Epithelial cell of esophagus (primary cell): ENCODE results near the gene THOP1.

Source experiments
- DNase-seq: peaks from one replicate; pipeline ENCODE4 v3.0.0; 2010; ENCODE audit warnings: low read depth
- H3K4me3 ChIP-seq: 2 replicates; pipeline ENCODE4 v1.5.1; 2011; ENCODE audit warnings: mild to moderate bottlenecking, low read length, control low read depth
- TF ChIP-seq, protein P1 (sequence below): IDR thresholded peaks from 2 replicates; pipeline ENCODE4 v1.5.1; 2011; ENCODE audit warnings: low read depth, mild to moderate bottlenecking, low read length, control low read depth, inconsistent platforms; ENCODE audit not compliant: insufficient read depth; ENCODE audit errors: missing control alignments

Gene THOP1

DNA sequence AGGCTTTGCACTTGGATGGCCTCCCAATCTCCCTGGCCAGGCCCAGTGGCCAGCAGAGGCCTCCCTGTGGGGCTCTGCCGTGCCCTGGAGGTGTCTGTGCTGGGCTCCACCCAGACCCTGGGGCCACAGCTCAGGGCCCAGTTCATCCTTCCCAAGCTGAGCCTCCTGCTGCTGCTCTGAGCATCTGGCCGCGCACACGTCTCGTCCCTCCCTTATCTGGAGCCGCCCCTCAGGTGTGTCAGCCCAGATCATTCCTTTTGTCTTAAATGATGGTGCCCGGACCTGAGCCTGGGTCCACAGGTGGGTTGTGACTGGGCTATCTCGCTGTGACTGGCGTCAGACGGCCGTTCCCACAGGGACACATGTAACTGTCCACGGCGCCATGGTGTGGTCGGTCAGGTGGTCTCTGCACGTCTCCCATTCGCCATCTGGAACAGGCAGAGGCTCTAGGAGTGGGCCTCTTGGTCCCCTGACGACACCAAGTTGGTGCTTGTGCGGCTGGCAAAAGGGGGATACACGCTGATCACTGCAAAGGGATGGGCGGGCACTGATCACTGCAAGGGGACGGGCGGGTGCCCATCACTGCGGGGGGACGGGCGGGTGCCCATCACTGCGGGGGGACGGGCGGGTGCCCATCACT lies 20.1 kb downstream of the THOP1 start:
- TF ChIP-seq, protein P1, sequence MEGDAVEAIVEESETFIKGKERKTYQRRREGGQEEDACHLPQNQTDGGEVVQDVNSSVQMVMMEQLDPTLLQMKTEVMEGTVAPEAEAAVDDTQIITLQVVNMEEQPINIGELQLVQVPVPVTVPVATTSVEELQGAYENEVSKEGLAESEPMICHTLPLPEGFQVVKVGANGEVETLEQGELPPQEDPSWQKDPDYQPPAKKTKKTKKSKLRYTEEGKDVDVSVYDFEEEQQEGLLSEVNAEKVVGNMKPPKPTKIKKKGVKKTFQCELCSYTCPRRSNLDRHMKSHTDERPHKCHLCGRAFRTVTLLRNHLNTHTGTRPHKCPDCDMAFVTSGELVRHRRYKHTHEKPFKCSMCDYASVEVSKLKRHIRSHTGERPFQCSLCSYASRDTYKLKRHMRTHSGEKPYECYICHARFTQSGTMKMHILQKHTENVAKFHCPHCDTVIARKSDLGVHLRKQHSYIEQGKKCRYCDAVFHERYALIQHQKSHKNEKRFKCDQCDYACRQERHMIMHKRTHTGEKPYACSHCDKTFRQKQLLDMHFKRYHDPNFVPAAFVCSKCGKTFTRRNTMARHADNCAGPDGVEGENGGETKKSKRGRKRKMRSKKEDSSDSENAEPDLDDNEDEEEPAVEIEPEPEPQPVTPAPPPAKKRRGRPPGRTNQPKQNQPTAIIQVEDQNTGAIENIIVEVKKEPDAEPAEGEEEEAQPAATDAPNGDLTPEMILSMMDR: no peak
- DNase-seq: no peak
- H3K4me3 ChIP-seq: no peak overlapping the region

GRCh38 chr19:2805991-2806649 lies 20.8 kb downstream of the THOP1 start:
- no peak for DNase-seq
- no peak overlapping the region for H3K4me3 ChIP-seq
- TF ChIP-seq, protein P1: no peak

- DNase-seq: no peak
- no peak overlapping the region for H3K4me3 ChIP-seq
- TF ChIP-seq, protein P1: no peak
Measured at GRCh38 chr19:2806736-2807378, 21.6 kb downstream of the THOP1 start.

DNA sequence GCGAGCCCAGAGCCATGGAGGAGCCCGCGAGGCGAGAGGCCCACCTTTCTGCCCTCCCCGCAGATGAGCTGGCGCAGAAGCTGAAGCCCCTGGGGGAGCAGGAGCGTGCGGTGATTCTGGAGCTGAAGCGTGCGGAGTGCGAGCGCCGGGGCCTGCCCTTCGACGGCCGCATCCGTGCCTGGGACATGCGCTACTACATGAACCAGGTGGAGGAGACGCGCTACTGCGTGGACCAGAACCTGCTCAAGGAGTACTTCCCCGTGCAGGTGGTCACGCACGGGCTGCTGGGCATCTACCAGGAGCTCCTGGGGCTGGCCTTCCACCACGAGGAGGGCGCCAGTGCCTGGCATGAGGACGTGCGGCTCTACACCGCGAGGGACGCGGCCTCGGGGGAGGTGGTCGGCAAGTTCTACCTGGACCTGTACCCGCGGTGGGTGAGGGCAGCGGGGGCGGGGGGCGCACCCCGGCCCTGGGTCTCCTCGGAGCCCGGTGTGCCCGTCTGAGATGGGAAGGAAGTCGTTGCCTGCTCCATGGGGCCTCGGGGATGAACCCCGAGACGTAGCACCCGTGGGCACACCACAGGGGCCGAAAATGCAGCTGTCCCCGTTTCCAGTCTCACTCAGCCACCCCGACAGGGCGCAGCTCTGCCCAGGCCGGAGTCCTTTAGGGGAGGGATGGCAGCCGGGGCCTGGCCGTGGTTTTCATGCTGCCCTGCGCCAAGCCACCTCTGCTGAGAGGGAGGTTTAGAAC lies 22.3 kb downstream of the THOP1 start:
- no peak overlapping the region for H3K4me3 ChIP-seq
- DNase-seq: no peak
- TF ChIP-seq, protein P1: no peak

DNA sequence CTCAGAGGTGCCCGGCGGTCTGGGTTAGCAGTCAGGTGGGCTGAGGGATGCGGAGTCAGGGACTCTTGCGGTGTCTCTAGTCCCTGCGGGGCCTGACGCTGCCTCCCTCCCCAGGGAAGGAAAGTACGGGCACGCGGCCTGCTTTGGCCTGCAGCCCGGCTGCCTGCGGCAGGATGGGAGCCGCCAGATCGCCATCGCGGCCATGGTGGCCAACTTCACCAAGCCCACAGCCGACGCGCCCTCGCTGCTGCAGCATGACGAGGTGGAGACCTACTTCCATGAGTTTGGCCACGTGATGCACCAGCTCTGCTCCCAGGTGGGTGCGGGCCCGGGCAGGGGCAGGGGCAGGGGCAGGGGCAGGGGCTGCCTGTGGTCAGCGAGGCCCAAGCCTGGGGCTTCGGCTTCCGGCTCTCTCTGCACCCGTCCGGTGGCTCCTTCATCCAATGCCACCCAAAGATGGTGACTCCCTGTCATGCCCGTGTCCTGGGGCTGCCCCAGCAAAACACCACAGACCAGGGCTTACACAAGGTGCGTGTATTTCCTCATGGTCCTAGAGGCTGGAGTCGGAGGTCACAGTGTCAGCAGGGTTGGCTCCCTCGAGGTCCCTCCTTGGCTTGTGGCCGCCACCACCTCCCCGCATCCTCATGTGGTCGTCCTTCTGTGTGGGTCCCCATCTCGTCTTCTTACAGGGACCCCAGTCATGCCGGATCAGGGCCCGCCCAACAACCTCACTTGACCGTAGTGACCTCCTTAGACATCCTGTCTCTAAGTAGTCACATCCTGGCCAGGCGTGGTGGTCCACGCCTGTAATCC lies 23.0 kb downstream of the THOP1 start:
- TF ChIP-seq, protein P1: no peak
- DNase-seq: no peak
- H3K4me3 ChIP-seq: no peak overlapping the region

GRCh38 chr19:2809387-2810140 lies 24.3 kb downstream of the THOP1 start:
- no peak for DNase-seq
- H3K4me3 ChIP-seq: no peak overlapping the region
- TF ChIP-seq, protein P1: no peak
